Memory B cell (primary cell): ENCODE data around the gene VSNL1.
A peak's percentile ranks its signal among the peaks of the same experiment; 100 is the strongest.

Experiments used
- ATAC-seq: fragments of 150-1000 bp; cut with Tn5 transposase; 2 replicates; pipeline ENCODE4 v1.10.0; 2021; ENCODE audit warnings: low read depth, mild to moderate bottlenecking, moderate library complexity
- DNase-seq, 2 donors: peaks; one replicate each; pipeline ENCODE4 v3.0.0; 2022; ENCODE audit warnings: low spot score in 2 of 2
- H3K27ac Mint-ChIP-seq: one replicate; pipeline ENCODE4 v1.8.0; 2022; ENCODE audit warnings: mild to moderate bottlenecking, moderate library complexity, mixed read lengths
- H3K27me3 Mint-ChIP-seq: one replicate; pipeline ENCODE4 v1.8.0; 2022; ENCODE audit warnings: mixed read lengths
- H3K36me3 Mint-ChIP-seq: one replicate; pipeline ENCODE4 v1.8.0; 2022; ENCODE audit warnings: mild to moderate bottlenecking, mixed read lengths
- H3K4me1 Mint-ChIP-seq: one replicate; pipeline ENCODE4 v1.8.0; 2022; ENCODE audit warnings: mixed read lengths
- H3K4me3 Mint-ChIP-seq: one replicate; pipeline ENCODE4 v1.8.0; 2022; ENCODE audit warnings: mild to moderate bottlenecking, moderate library complexity, mixed read lengths
- H3K9me3 Mint-ChIP-seq: one replicate; pipeline ENCODE4 v1.8.0; 2022; ENCODE audit warnings: mixed read lengths

Gene VSNL1

GRCh38 chr2:17536416-17536815 is 4.1 kb upstream of the VSNL1 start:
- no peak for DNase-seq
- Mint-ChIP-seq H3K36me3 (no peaks in the 10 kb centered on the region), H3K27me3 (peaks cover 29% of the 10 kb centered on the region)

GRCh38 chr2:17538022-17538843 is 2.3 kb upstream of the VSNL1 start:
- ATAC-seq, result no peak
- Mint-ChIP-seq H3K27me3 (peaks cover 33% of the 10 kb centered on the region), H3K9me3 (no peaks in the 10 kb centered on the region), H3K4me3 (no peak overlapping the region), H3K27ac (no peak overlapping the region), H3K36me3 (no peaks in the 10 kb centered on the region), H3K4me1 (peaks cover 13% of the 10 kb centered on the region)
- DNase-seq, result no peak

More at GRCh38 chr2:17536416-17536815, 4.1 kb upstream of the VSNL1 start:
- Mint-ChIP-seq H3K4me3 (no peak overlapping the region), H3K27ac (no peak overlapping the region), H3K4me1 (peaks cover 13% of the 10 kb centered on the region), H3K9me3 (no peaks in the 10 kb centered on the region)
- ATAC-seq, result no peak

GRCh38 chr2:17538844-17539554 is 1.5 kb upstream of the VSNL1 start:
- peaks cover 36% of the 10 kb centered on the region for H3K27me3 Mint-ChIP-seq
- ATAC-seq, result no peak
- H3K4me1 Mint-ChIP-seq, result peaks cover 13% of the 10 kb centered on the region
- no peaks in the 10 kb centered on the region for H3K36me3 Mint-ChIP-seq
- peak overlapping the region; percentile 40 for H3K4me3 Mint-ChIP-seq
- DNase-seq, result no peak
- H3K27ac Mint-ChIP-seq, result no peak overlapping the region
- H3K9me3 Mint-ChIP-seq, result no peaks in the 10 kb centered on the region

GRCh38 chr2:17539611-17540092 is 844 bp upstream of the VSNL1 start:
- H3K27me3 Mint-ChIP-seq, result peaks cover 36% of the 10 kb centered on the region
- H3K36me3 Mint-ChIP-seq, result no peaks in the 10 kb centered on the region
- H3K4me3 Mint-ChIP-seq, result no peak overlapping the region
- no peak overlapping the region for H3K27ac Mint-ChIP-seq
- DNase-seq (no peak), ATAC-seq (no peak)
- H3K4me1 Mint-ChIP-seq, result peaks cover 13% of the 10 kb centered on the region
- no peaks in the 10 kb centered on the region for H3K9me3 Mint-ChIP-seq

- no peaks in the 10 kb centered on the region for H3K36me3 Mint-ChIP-seq
- no peak for DNase-seq
- ATAC-seq, result no peak
- peaks cover 13% of the 10 kb centered on the region for H3K4me1 Mint-ChIP-seq
- H3K4me3 Mint-ChIP-seq, result peak overlapping the region; percentile 48
- H3K9me3 Mint-ChIP-seq, result no peaks in the 10 kb centered on the region
- peaks cover 29% of the 10 kb centered on the region for H3K27me3 Mint-ChIP-seq
- no peak overlapping the region for H3K27ac Mint-ChIP-seq
These were observed 476 bp downstream of the VSNL1 start for GRCh38 chr2:17540813-17541530.

- Mint-ChIP-seq H3K4me3 (no peak overlapping the region), H3K36me3 (no peaks in the 10 kb centered on the region), H3K27me3 (peaks cover 26% of the 10 kb centered on the region), H3K9me3 (no peaks in the 10 kb centered on the region), H3K27ac (no peak overlapping the region), H3K4me1 (peaks cover 13% of the 10 kb centered on the region)
- DNase-seq (no peak), ATAC-seq (no peak)
These were observed 1.0 kb downstream of the VSNL1 start for GRCh38 chr2:17541531-17541950.

- Mint-ChIP-seq H3K27me3 (peaks cover 26% of the 10 kb centered on the region), H3K4me3 (no peak overlapping the region), H3K4me1 (peaks cover 13% of the 10 kb centered on the region), H3K36me3 (no peaks in the 10 kb centered on the region), H3K27ac (no peak overlapping the region), H3K9me3 (no peaks in the 10 kb centered on the region)
- DNase-seq (no peak), ATAC-seq (no peak)
These were observed 2.0 kb downstream of the VSNL1 start for GRCh38 chr2:17542471-17542870.

GRCh38 chr2:17543131-17543660 is 2.7 kb downstream of the VSNL1 start:
- H3K4me1 Mint-ChIP-seq, result peaks cover 13% of the 10 kb centered on the region
- DNase-seq, result no peak
- H3K27me3 Mint-ChIP-seq, result peaks cover 24% of the 10 kb centered on the region
- H3K27ac Mint-ChIP-seq, result no peak overlapping the region
- H3K9me3 Mint-ChIP-seq, result no peaks in the 10 kb centered on the region
- H3K4me3 Mint-ChIP-seq, result no peak overlapping the region
- no peaks in the 10 kb centered on the region for H3K36me3 Mint-ChIP-seq
- ATAC-seq, result no peak

- no peaks in the 10 kb centered on the region for H3K9me3 Mint-ChIP-seq
- no peak for ATAC-seq
- peaks cover 23% of the 10 kb centered on the region for H3K27me3 Mint-ChIP-seq
- no peak overlapping the region for H3K4me3 Mint-ChIP-seq
- DNase-seq, result no peak
- peaks cover 11% of the 10 kb centered on the region for H3K4me1 Mint-ChIP-seq
- H3K27ac Mint-ChIP-seq, result no peak overlapping the region
- H3K36me3 Mint-ChIP-seq, result no peaks in the 10 kb centered on the region
These were observed 3.4 kb downstream of the VSNL1 start for GRCh38 chr2:17543848-17544247.

- no peaks in the 10 kb centered on the region for H3K36me3 Mint-ChIP-seq
- no peak for DNase-seq
- no peak overlapping the region for H3K4me3 Mint-ChIP-seq
- peaks cover 11% of the 10 kb centered on the region for H3K4me1 Mint-ChIP-seq
- ATAC-seq, result no peak
- no peak overlapping the region for H3K27ac Mint-ChIP-seq
- H3K27me3 Mint-ChIP-seq, result peaks cover 23% of the 10 kb centered on the region
- no peaks in the 10 kb centered on the region for H3K9me3 Mint-ChIP-seq
These were observed 3.8 kb downstream of the VSNL1 start for GRCh38 chr2:17544256-17544655.

GRCh38 chr2:17545680-17546613 is 5.5 kb downstream of the VSNL1 start:
- DNase-seq (no peak), ATAC-seq (no peak)
- Mint-ChIP-seq H3K36me3 (no peaks in the 10 kb centered on the region), H3K9me3 (no peaks in the 10 kb centered on the region), H3K4me1 (peaks cover 3% of the 10 kb centered on the region), H3K27ac (no peak overlapping the region), H3K27me3 (peaks cover 18% of the 10 kb centered on the region), H3K4me3 (no peak overlapping the region)

- peaks cover 11% of the 10 kb centered on the region for H3K27me3 Mint-ChIP-seq
- H3K4me3 Mint-ChIP-seq, result no peak overlapping the region
- no peak overlapping the region for H3K27ac Mint-ChIP-seq
- no peaks in the 10 kb centered on the region for H3K4me1 Mint-ChIP-seq
- H3K9me3 Mint-ChIP-seq, result no peaks in the 10 kb centered on the region
- no peak for ATAC-seq
- H3K36me3 Mint-ChIP-seq, result peaks cover 3% of the 10 kb centered on the region
- no peak for DNase-seq
These were observed 6.7 kb downstream of the VSNL1 start for GRCh38 chr2:17547237-17547636.

GRCh38 chr2:17547737-17548136 is 7.2 kb downstream of the VSNL1 start:
- peaks cover 8% of the 10 kb centered on the region for H3K27me3 Mint-ChIP-seq

More at GRCh38 chr2:17547737-17548136, 7.2 kb downstream of the VSNL1 start:
- peaks cover 3% of the 10 kb centered on the region for H3K36me3 Mint-ChIP-seq
- no peaks in the 10 kb centered on the region for H3K4me1 Mint-ChIP-seq
- no peak overlapping the region for H3K4me3 Mint-ChIP-seq
- no peaks in the 10 kb centered on the region for H3K9me3 Mint-ChIP-seq
- DNase-seq, result no peak
- ATAC-seq, result no peak
- H3K27ac Mint-ChIP-seq, result no peak overlapping the region
